ENCODE measurements around the gene SHROOM3. TPM values are rescaled to one million over a fixed set of nuclear protein-coding genes. Genes with fewer than 3 reads are reported as not detected.
A peak's percentile ranks its signal among the peaks of the same experiment; 100 is the strongest.

SHROOM3 gene
- total RNA-seq, 2 experiments from 2014 or later = 0.06 to 0.10 TPM

- no peak overlapping the region for H3K4me3 Mint-ChIP-seq
- peaks cover 58% of the 10 kb centered on the region for H3K27me3 Mint-ChIP-seq
- no peak for DNase-seq
- H3K27ac Mint-ChIP-seq = no peak overlapping the region
- no peaks in the 10 kb centered on the region for H3K9me3 Mint-ChIP-seq
- no peaks in the 10 kb centered on the region for H3K36me3 Mint-ChIP-seq
- no peaks in the 10 kb centered on the region for H3K4me1 Mint-ChIP-seq
Measured at GRCh38 chr4:76571274-76571673, 136.2 kb downstream of the SHROOM3 start.

GRCh38 chr4:76572224-76572623 is 137.2 kb downstream of the SHROOM3 start:
- Mint-ChIP-seq H3K9me3 (no peaks in the 10 kb centered on the region), H3K36me3 (no peaks in the 10 kb centered on the region), H3K4me3 (no peak overlapping the region), H3K27me3 (peaks cover 51% of the 10 kb centered on the region), H3K4me1 (no peaks in the 10 kb centered on the region), H3K27ac (no peak overlapping the region)
- no peak for DNase-seq

DNA sequence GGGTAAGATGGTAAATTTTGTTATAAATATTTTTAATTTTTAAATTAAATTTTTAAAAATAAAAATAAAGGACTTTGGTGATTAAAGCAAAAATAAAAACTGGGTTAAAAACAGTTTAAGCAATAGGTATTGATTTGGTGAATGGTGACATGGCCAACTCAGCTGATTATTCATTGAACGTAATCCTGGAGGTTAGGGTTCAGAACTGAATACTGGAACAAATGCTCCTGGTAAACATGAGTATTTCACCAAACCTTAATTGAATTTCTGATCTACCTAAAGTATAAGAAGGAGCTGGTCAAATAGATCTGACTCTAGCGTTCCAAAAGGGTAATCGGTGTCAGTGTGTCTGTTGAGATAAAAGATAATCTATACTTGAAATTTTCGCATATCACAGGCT is 141.8 kb downstream of the SHROOM3 start:
- Mint-ChIP-seq H3K27ac (no peak overlapping the region), H3K36me3 (no peaks in the 10 kb centered on the region), H3K27me3 (peaks cover 54% of the 10 kb centered on the region), H3K4me3 (no peak overlapping the region), H3K9me3 (no peaks in the 10 kb centered on the region), H3K4me1 (no peaks in the 10 kb centered on the region)
- no peak for DNase-seq

- Mint-ChIP-seq H3K4me1 (no peaks in the 10 kb centered on the region), H3K27ac (no peak overlapping the region), H3K36me3 (no peaks in the 10 kb centered on the region), H3K27me3 (peaks cover 57% of the 10 kb centered on the region), H3K9me3 (no peaks in the 10 kb centered on the region), H3K4me3 (no peak overlapping the region)
- DNase-seq = no peak
Measured at GRCh38 chr4:76578002-76578560, 143.1 kb downstream of the SHROOM3 start.

- peaks cover 52% of the 10 kb centered on the region for H3K27me3 Mint-ChIP-seq
- no peaks in the 10 kb centered on the region for H3K36me3 Mint-ChIP-seq
- no peak overlapping the region for H3K4me3 Mint-ChIP-seq
- no peaks in the 10 kb centered on the region for H3K9me3 Mint-ChIP-seq
- no peaks in the 10 kb centered on the region for H3K4me1 Mint-ChIP-seq
- H3K27ac Mint-ChIP-seq = no peak overlapping the region
- no peak for DNase-seq
Measured at GRCh38 chr4:76579596-76580375, 144.8 kb downstream of the SHROOM3 start.

- H3K9me3 Mint-ChIP-seq = no peaks in the 10 kb centered on the region
- no peaks in the 10 kb centered on the region for H3K36me3 Mint-ChIP-seq
- H3K4me3 Mint-ChIP-seq = no peak overlapping the region
- H3K4me1 Mint-ChIP-seq = peaks cover 10% of the 10 kb centered on the region
- no peak overlapping the region for H3K27ac Mint-ChIP-seq
- peaks cover 52% of the 10 kb centered on the region for H3K27me3 Mint-ChIP-seq
- DNase-seq = no peak
Measured at GRCh38 chr4:76581077-76581962, 146.3 kb downstream of the SHROOM3 start.

- Mint-ChIP-seq H3K27me3 (peaks cover 59% of the 10 kb centered on the region), H3K36me3 (no peaks in the 10 kb centered on the region), H3K4me3 (no peak overlapping the region), H3K9me3 (no peaks in the 10 kb centered on the region), H3K4me1 (peaks cover 11% of the 10 kb centered on the region), H3K27ac (no peak overlapping the region)
- DNase-seq = no peak
Measured at GRCh38 chr4:76582074-76582816, 147.2 kb downstream of the SHROOM3 start.

GRCh38 chr4:76582817-76583087 is 147.7 kb downstream of the SHROOM3 start:
- Mint-ChIP-seq H3K9me3 (no peaks in the 10 kb centered on the region), H3K36me3 (no peaks in the 10 kb centered on the region), H3K4me1 (peaks cover 11% of the 10 kb centered on the region), H3K4me3 (no peak overlapping the region), H3K27me3 (peaks cover 60% of the 10 kb centered on the region), H3K27ac (no peak overlapping the region)
- no peak for DNase-seq

- Mint-ChIP-seq H3K27ac (no peak overlapping the region), H3K27me3 (peaks cover 70% of the 10 kb centered on the region), H3K36me3 (no peaks in the 10 kb centered on the region), H3K4me1 (peaks cover 11% of the 10 kb centered on the region), H3K4me3 (no peak overlapping the region), H3K9me3 (no peaks in the 10 kb centered on the region)
- DNase-seq = no peak
Measured at GRCh38 chr4:76584241-76585152, 149.5 kb downstream of the SHROOM3 start.

GRCh38 chr4:76585272-76585671 is 150.2 kb downstream of the SHROOM3 start:
- Mint-ChIP-seq H3K9me3 (no peaks in the 10 kb centered on the region), H3K4me3 (no peak overlapping the region), H3K27me3 (peaks cover 66% of the 10 kb centered on the region), H3K4me1 (peaks cover 11% of the 10 kb centered on the region), H3K36me3 (no peaks in the 10 kb centered on the region), H3K27ac (no peak overlapping the region)
- no peak for DNase-seq

GRCh38 chr4:76585897-76586360 is 150.9 kb downstream of the SHROOM3 start:
- Mint-ChIP-seq H3K36me3 (no peaks in the 10 kb centered on the region), H3K27ac (no peak overlapping the region), H3K4me1 (peaks cover 11% of the 10 kb centered on the region), H3K27me3 (peaks cover 69% of the 10 kb centered on the region), H3K9me3 (no peaks in the 10 kb centered on the region), H3K4me3 (peak overlapping the region; percentile 30)
- peak; percentile 68 for DNase-seq

DNA sequence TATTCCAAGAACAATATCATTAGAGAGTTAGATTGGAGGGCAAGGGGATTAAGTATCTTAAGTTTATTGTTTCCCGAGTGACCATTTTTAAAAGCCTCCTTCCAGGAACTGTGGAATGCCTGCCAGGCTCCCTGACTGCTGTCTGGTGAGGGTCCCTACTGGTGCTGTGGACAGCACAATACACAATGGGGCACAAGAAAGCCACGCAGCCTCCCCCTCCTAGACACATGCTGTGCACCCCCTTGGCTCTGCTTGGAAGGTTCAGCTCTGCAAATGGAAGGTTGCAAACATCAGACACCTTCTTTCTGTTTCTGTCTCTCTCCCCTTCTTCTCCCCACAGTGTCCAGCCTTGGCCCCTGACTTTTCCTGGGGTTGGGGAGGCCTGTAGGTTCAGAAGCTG is 153.2 kb downstream of the SHROOM3 start:
- Mint-ChIP-seq H3K4me3 (no peak overlapping the region), H3K36me3 (no peaks in the 10 kb centered on the region), H3K4me1 (peaks cover 11% of the 10 kb centered on the region), H3K9me3 (no peaks in the 10 kb centered on the region), H3K27ac (no peak overlapping the region), H3K27me3 (peaks cover 69% of the 10 kb centered on the region)
- DNase-seq = no peak

- DNase-seq = no peak
- no peak overlapping the region for H3K27ac Mint-ChIP-seq
- H3K9me3 Mint-ChIP-seq = no peaks in the 10 kb centered on the region
- peaks cover 65% of the 10 kb centered on the region for H3K27me3 Mint-ChIP-seq
- peaks cover 11% of the 10 kb centered on the region for H3K4me1 Mint-ChIP-seq
- H3K4me3 Mint-ChIP-seq = no peak overlapping the region
- no peaks in the 10 kb centered on the region for H3K36me3 Mint-ChIP-seq
Measured at GRCh38 chr4:76589402-76589801, 154.4 kb downstream of the SHROOM3 start.

All from activated naive CD8-positive, alpha-beta T cell treated with anti-CD3 and anti-CD28 coated beads for 36 hours (primary cell).